ENCODE results near the gene EFNA5. TPM values are rescaled to one million over a fixed set of nuclear protein-coding genes. Genes with fewer than 3 reads are reported as not detected.

Gene EFNA5
- total and polyA plus RNA-seq, 7 donors = 0.32 to 5.4 (median 2.1) TPM

GRCh38 chr5:107533910-107534876 is 136.5 kb downstream of the EFNA5 start:
- Histone ChIP-seq H3K27ac (no peak overlapping the region), H3K9me3 (no peaks in the 10 kb centered on the region), H3K4me3 (no peak overlapping the region), H3K27me3 (ENCODE audit: insufficient read depth in 3 of 3, low read length in 2 of 3) (peaks cover 0 to 2% (median 0%) of the 10 kb centered on the region in 3 donors), H3K36me3 (ENCODE audit: insufficient read depth in 1 of 2, low read depth in 1 of 2) (no peaks in the 10 kb centered on the region), H3K4me1 (peaks cover 4% of the 10 kb centered on the region)
- TF ChIP-seq CTCF (IDR thresholded peaks at IDR 0.05) = no peak
- intact Hi-C loops (cut with DNase I) = no loop called here
- WGBS, 3 donors = 85 to 89% (median 88%) methylated on average over 2 of the region's 2 CpGs
- ATAC-seq (no peak), DNase-seq (no peak)

- intact Hi-C loops (cut with DNase I) = no loop called here
- DNase-seq = no peak
- Histone ChIP-seq H3K27ac (no peak overlapping the region), H3K27me3 (ENCODE audit: insufficient read depth in 3 of 3, low read length in 2 of 3) (peaks cover 0 to 2% (median 0%) of the 10 kb centered on the region in 3 donors), H3K4me3 (no peak overlapping the region), H3K9me3 (no peaks in the 10 kb centered on the region), H3K4me1 (peaks cover 4% of the 10 kb centered on the region), H3K36me3 (ENCODE audit: insufficient read depth in 1 of 2, low read depth in 1 of 2) (no peaks in the 10 kb centered on the region)
- WGBS, 3 donors = 80 to 86% (median 81%) methylated on average over 7 of the region's 7 CpGs
- TF ChIP-seq CTCF (IDR thresholded peaks at IDR 0.05) = no peak
- ATAC-seq = no peak
Measured at GRCh38 chr5:107532916-107533315, 137.8 kb downstream of the EFNA5 start.

- no peak overlapping the region for H3K27ac ChIP-seq
- no peak for TF ChIP-seq CTCF (IDR thresholded peaks at IDR 0.05)
- ATAC-seq (peak; percentile 56 to 86 (median 77)), DNase-seq (no peak)
- H3K36me3 ChIP-seq (ENCODE audit: insufficient read depth in 1 of 2, low read depth in 1 of 2) = no peaks in the 10 kb centered on the region
- no peak overlapping the region for H3K4me3 ChIP-seq
- H3K27me3 ChIP-seq (ENCODE audit: insufficient read depth in 3 of 3, low read length in 2 of 3) = peaks cover 0 to 2% (median 0%) of the 10 kb centered on the region in 3 donors
- intact Hi-C loops (cut with DNase I) = no loop called here
- WGBS, 3 donors = 40 to 43% (median 41%) methylated on average over 10 of the region's 10 CpGs
- H3K9me3 ChIP-seq = no peaks in the 10 kb centered on the region
- peaks cover 4% of the 10 kb centered on the region for H3K4me1 ChIP-seq
Measured at GRCh38 chr5:107532169-107532878, 138.4 kb downstream of the EFNA5 start.

- ATAC-seq (no peak), DNase-seq (no peak)
- H3K27ac ChIP-seq = no peak overlapping the region
- intact Hi-C loops (cut with DNase I) = no loop called here
- no peaks in the 10 kb centered on the region for H3K9me3 ChIP-seq
- no peak overlapping the region for H3K4me3 ChIP-seq
- H3K36me3 ChIP-seq (ENCODE audit: insufficient read depth in 1 of 2, low read depth in 1 of 2) = no peaks in the 10 kb centered on the region
- peaks cover 0 to 2% (median 0%) of the 10 kb centered on the region in 3 donors for H3K27me3 ChIP-seq (ENCODE audit: insufficient read depth in 3 of 3, low read length in 2 of 3)
- 86 to 88% (median 87%) methylated on average over 7 of the region's 7 CpGs for WGBS, 3 donors
- TF ChIP-seq CTCF (IDR thresholded peaks at IDR 0.05) = no peak
- H3K4me1 ChIP-seq = peaks cover 4% of the 10 kb centered on the region
Measured at GRCh38 chr5:107531308-107531707, 139.4 kb downstream of the EFNA5 start.

Measured in psoas muscle (tissue), 8 donors.